GM12878 (cell line): ENCODE measurements around the gene WWTR1. TPM values are rescaled to one million over a fixed set of nuclear protein-coding genes. Genes with fewer than 3 reads are reported as not detected.

ENCODE experiments used
- ATAC-seq: fragments of 200-7000 bp; cut with Tn5 transposase; 3 replicates; pipeline ENCODE4 v1.9.1; 2020; ENCODE audit warnings: mild to moderate bottlenecking, moderate library complexity
- BruUV-seq: library from RNA; stranded (reverse); fragments of 400-500 nt; replicated peaks from 2 replicates; lab custom pipeline; 2021; lab: Mats Ljungman, UMichigan
- CTCF ChIA-PET: fragments of 300-600 bp; sonication (Branson Sonifier 250); formaldehyde crosslinking; extraction: SDS; loops from one replicate; lab custom pipeline; 2021; ENCODE audit warnings: inconsistent platforms; lab: Yijun Ruan, JAX
- POLR2A ChIA-PET: fragments of 350-600 bp; formaldehyde crosslinking; extraction: SDS; loops from one replicate; lab custom pipeline; 2021; ENCODE audit warnings: inconsistent platforms; lab: Charles Lee
- RAD21 ChIA-PET: fragments of 300-600 bp; sonication (Branson Sonifier 250); formaldehyde crosslinking; loops from one replicate; lab custom pipeline; 2023; ENCODE audit warnings: antibody characterized with exemption; ENCODE audit not compliant: unreplicated experiment; lab: Charles Lee
- SMC1A ChIA-PET: fragments of 300-600 bp; sonication (Branson Sonifier 250); formaldehyde crosslinking; loops from one replicate; lab custom pipeline; 2023; ENCODE audit not compliant: unreplicated experiment, uncharacterized antibody; lab: Charles Lee
- DNase-seq: peaks from one replicate; pipeline ENCODE4 v3.0.0-alpha.2; 2011; ENCODE audit warnings: low read depth, low spot score
- FAIRE-seq: peaks from 3 replicates; lab custom pipeline; 2011; peaks lifted over from hg19 to GRCh38; lab: Jason Lieb, UNC
- H2AFZ ChIP-seq: 2 replicates; pipeline ENCODE4 v1.6.0; 2011; ENCODE audit warnings: low read depth, low read length, control low read depth; ENCODE audit not compliant: control insufficient read depth
- H3K27ac ChIP-seq: 2 replicates; pipeline ENCODE4 v1.5.1; 2011; ENCODE audit warnings: control low read depth; ENCODE audit not compliant: control insufficient read depth, insufficient read depth
- H3K27me3 ChIP-seq, 2 experiments: replicated peaks in 1 of 2; 2 replicates each; pipeline versions ENCODE4 v1.6.0 to v1.6.1; 2011; ENCODE audit warnings: low read length in 1 of 2; ENCODE audit not compliant: control insufficient read depth in 2 of 2, insufficient read depth in 2 of 2
- H3K36me3 ChIP-seq, 2 experiments: 2 replicates each; pipeline ENCODE4 v1.5.1; 2011; ENCODE audit warnings: low read length in 1 of 2; ENCODE audit not compliant: control insufficient read depth in 2 of 2, insufficient read depth in 2 of 2
- H3K4me1 ChIP-seq: 2 replicates; pipeline ENCODE4 v1.6.1; 2011; ENCODE audit warnings: mild to moderate bottlenecking, low read length, moderate library complexity, mixed read lengths; ENCODE audit not compliant: control insufficient read depth, insufficient read depth
- H3K4me2 ChIP-seq: 2 replicates; pipeline ENCODE4 v1.6.0; 2011; ENCODE audit warnings: control low read depth; ENCODE audit not compliant: control insufficient read depth, insufficient read depth
- H3K4me3 ChIP-seq: fragments of 200-600 bp; sonication (generic); 2 replicates; pipeline ENCODE4 v1.5.1; 2016
- H3K79me2 ChIP-seq: 2 replicates; pipeline ENCODE4 v1.6.0; 2011; ENCODE audit warnings: low read length; ENCODE audit not compliant: control insufficient read depth, insufficient read depth
- H3K9ac ChIP-seq: 2 replicates; pipeline ENCODE4 v1.8.0; 2011; ENCODE audit warnings: low read length, control low read depth, mixed read lengths; ENCODE audit not compliant: control insufficient read depth, insufficient read depth
- H3K9me3 ChIP-seq: replicated peaks from 3 replicates; pipeline ENCODE4 v1.5.1; 2011; ENCODE audit warnings: mild to moderate bottlenecking, low read length; ENCODE audit not compliant: control insufficient read depth, insufficient read depth
- H4K20me1 ChIP-seq: 2 replicates; pipeline ENCODE4 v1.6.0; 2011; ENCODE audit not compliant: control insufficient read depth, insufficient read depth
- BHLHE40 ChIP-seq, 2 experiments: fragments of 450-650 bp in 1 of 2; IDR thresholded peaks; 2 replicates each; pipeline ENCODE4 v1.6.1; 2011 to 2017; ENCODE audit warnings: low read depth in 2 of 2, borderline replicate concordance in 1 of 2, improper control_type of control experiment in 1 of 2, low read length in 1 of 2, mild to moderate bottlenecking in 1 of 2
- CBX5 ChIP-seq: sonication (generic); IDR thresholded peaks from 2 replicates; pipeline ENCODE4 v1.6.1; 2016; ENCODE audit warnings: low read depth, moderate library complexity, mild to moderate bottlenecking, inconsistent platforms
- ELK1 ChIP-seq: IDR thresholded peaks from 2 replicates; pipeline ENCODE4 v1.6.1; 2012; ENCODE audit warnings: low read depth, low read length, improper control_type of control experiment
- FOXM1 ChIP-seq: IDR thresholded peaks from 2 replicates; pipeline ENCODE4 v1.6.1; 2012; ENCODE audit warnings: low read depth, mild to moderate bottlenecking, inconsistent platforms, low read length, moderate library complexity
- HDAC6 ChIP-seq: fragments of 200-600 bp; sonication (generic); IDR thresholded peaks from one replicate; pipeline ENCODE4 v1.8.0; 2017; ENCODE audit warnings: antibody characterized with exemption; ENCODE audit not compliant: unreplicated experiment
- JUNB ChIP-seq: IDR thresholded peaks from 2 replicates; pipeline ENCODE4 v1.6.1; 2016; ENCODE audit warnings: antibody characterized with exemption, mild to moderate bottlenecking
- MYB ChIP-seq: fragments of 150-350 bp; IDR thresholded peaks from 2 replicates; pipeline ENCODE4 v1.6.1; 2014; ENCODE audit warnings: mild to moderate bottlenecking, low read depth, low read length, borderline replicate concordance
- NFYA ChIP-seq: IDR thresholded peaks from 2 replicates; pipeline ENCODE4 v1.6.1; 2011; ENCODE audit warnings: low read depth, mild to moderate bottlenecking, low read length, improper control_type of control experiment, borderline replicate concordance
- NFYB ChIP-seq: IDR thresholded peaks from 2 replicates; pipeline ENCODE4 v1.6.1; 2011; ENCODE audit warnings: low read depth, mild to moderate bottlenecking, low read length, improper control_type of control experiment, moderate library complexity; ENCODE audit not compliant: insufficient read depth
- PAX5 ChIP-seq: IDR thresholded peaks from 2 replicates; pipeline ENCODE4 v1.6.1; 2011; ENCODE audit warnings: low read depth, low read length, borderline replicate concordance
- RAD21 ChIP-seq: IDR thresholded peaks from 2 replicates; pipeline ENCODE4 v1.6.1; 2011; ENCODE audit warnings: mild to moderate bottlenecking, low read depth, low read length, moderate library complexity; ENCODE audit not compliant: insufficient read depth
- RB1 ChIP-seq: fragments of 450-650 bp; formaldehyde crosslinking; IDR thresholded peaks from 2 replicates; pipeline ENCODE4 v1.6.1; 2017; ENCODE audit warnings: mild to moderate bottlenecking, borderline replicate concordance
- RBBP5 ChIP-seq: fragments of 200-600 bp; sonication (generic); conservative IDR thresholded peaks from 2 replicates; pipeline ENCODE4 v1.6.1; 2016
- SMAD1 ChIP-seq: fragments of 450-650 bp; IDR thresholded peaks from 2 replicates; pipeline ENCODE4 v1.6.1; 2018; ENCODE audit warnings: mild to moderate bottlenecking, low read depth; ENCODE audit not compliant: partially characterized antibody
- SREBF1 ChIP-seq: IDR thresholded peaks from 2 replicates; pipeline ENCODE4 v1.6.1; 2012; ENCODE audit warnings: mild to moderate bottlenecking, low read length
- TBL1XR1 ChIP-seq: IDR thresholded peaks from 2 replicates; pipeline ENCODE4 v1.6.1; 2012; ENCODE audit warnings: low read depth, low read length, improper control_type of control experiment
- TCF12 ChIP-seq: IDR thresholded peaks from 2 replicates; pipeline ENCODE4 v1.6.1; 2011; ENCODE audit warnings: low read depth, mild to moderate bottlenecking, low read length
- ZNF207 ChIP-seq: fragments of 450-650 bp; IDR thresholded peaks from 2 replicates; pipeline ENCODE4 v1.6.1; 2014; ENCODE audit warnings: antibody characterized with exemption, mild to moderate bottlenecking, borderline replicate concordance
- WGBS: methylation state at CpG from one replicate; pipeline ENCODE4 v1.1.6; 2016; ENCODE audit warnings: low lambda C conversion rate; ENCODE audit not compliant: insufficient replicate concordance, insufficient coverage; ENCODE audit errors: missing lambda C conversion rate; 5-methylcytosine and 5-hydroxymethylcytosine counted together
- in situ Hi-C: fragments of 300-500 bp; cut with MboI; formaldehyde crosslinking; loops from 9 replicates; pipeline ENCODE4 v1.14.3; 2018; ENCODE audit warnings: mixed read lengths
- intact Hi-C: fragments of 100-400 bp; cut with micrococcal nuclease; formaldehyde crosslinking; loops from one replicate; pipeline ENCODE4 v1.14.2; 2022; ENCODE audit not compliant: unreplicated experiment
- polyA plus RNA-seq, 11 experiments: library from polyadenylated mRNA; depleted of rRNA in 4 of 11; unstranded in 6 of 11; stranded (reverse) in 5 of 11; fragments of >200 nt; fragmentation: Nextera tagmentation in 4 of 11; fragmentation: Illumina TruSeq in 1 of 11; extraction: Ambion mirVana in 4 of 11; extraction: Trizol in 1 of 11; gene quantifications; 1 replicate in 1 of 11; 2 replicates in 10 of 11; pipeline versions ENCODE4 v1.2.1 to v1.2.3, GENCODE V29; 2011 to 2016; ENCODE audit warnings: inconsistent platforms in 2 of 11, missing spikeins in 2 of 11, low read depth in 1 of 11
- total RNA-seq, 4 experiments: library from RNA; depleted of rRNA in 3 of 4; stranded (reverse); fragments of >200 nt in 3 of 4; fragmentation: Illumina TruSeq in 1 of 4; extraction: Trizol in 1 of 4; gene quantifications; 2 replicates each; pipeline versions ENCODE4 v1.2.1 to v1.2.3, GENCODE V29; 2013 to 2021
- TF ChIP-seq, protein P1 (sequence below): fragments of 450-650 bp; IDR thresholded peaks from 2 replicates; pipeline ENCODE4 v1.6.1; 2017; ENCODE audit warnings: borderline replicate concordance

The WWTR1 gene
- total and polyA plus RNA-seq, 10 of the 15 experiments (the other 5 are each of a cell fraction or from before 2014, with no cell fraction given) = 2.5 to 18.5 (median 5.8) TPM

DNA sequence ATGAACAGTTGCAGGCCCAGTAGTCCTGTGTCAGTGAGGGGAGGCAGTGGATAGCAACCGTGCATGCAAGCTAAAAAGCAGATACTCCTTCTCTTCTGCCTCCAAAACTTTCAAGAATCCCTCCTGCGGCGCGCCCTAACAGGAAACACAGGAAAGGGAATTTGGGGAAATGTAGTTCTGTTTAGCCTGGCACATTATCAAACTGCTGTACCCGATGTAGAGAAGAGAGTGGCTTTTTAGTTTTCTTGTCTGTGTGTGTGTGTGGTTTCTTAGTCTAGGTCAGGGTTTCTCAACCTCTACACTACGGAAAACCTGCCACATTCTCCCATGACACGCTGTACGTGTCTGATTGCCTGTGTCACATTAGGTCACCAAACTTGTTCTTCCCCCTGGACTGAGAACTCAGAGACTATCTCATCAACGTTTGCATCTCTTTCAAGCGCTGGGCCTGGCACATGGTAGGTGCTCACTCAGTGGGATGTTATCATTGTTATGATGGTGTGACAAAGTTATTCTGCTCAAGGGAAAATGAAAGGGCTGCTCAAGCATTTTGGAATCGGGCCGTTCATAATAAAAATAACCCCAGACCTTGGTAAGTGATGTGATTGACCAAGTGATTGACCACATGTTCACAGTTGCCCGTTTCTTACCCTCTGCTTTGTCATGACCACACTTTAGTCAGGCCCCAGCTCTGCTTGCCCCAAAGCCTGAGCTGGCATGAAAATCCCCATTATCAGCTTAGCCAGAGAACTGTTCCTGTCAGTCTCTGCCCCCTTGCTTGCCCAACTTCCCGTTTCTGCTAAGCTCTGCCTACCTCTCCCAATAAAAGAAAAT is 150.1 kb downstream of the WWTR1 start (continued):
- peak in 1 of 2 experiments; percentile 21; a peak in 1 of 4 replicates for TF ChIP-seq BHLHE40 (IDR thresholded peaks at IDR 0.05; ENCODE audit: borderline replicate concordance in 1 of 2, low read depth in 2 of 2, low read length in 1 of 2)
- TF ChIP-seq, all 136 proteins: peak for 5

DNA sequence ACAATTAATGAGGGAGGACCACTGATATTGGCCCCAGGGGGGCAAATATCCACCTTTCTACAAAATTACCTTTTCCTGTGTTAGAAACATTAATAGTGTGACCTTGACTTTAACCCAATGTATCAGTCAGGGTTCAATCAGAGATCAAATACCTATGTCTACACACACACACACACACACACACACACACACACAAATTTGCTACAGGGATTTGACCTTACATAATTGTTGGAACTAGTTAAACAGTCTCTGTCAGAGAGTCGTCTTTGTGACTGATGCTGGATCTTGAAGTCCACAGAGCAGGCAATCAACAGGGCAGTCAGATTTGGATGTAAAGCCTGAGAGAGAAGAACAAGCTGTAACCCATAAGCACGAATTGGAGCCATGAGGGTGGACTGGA is 150.9 kb downstream of the WWTR1 start:
- WGBS = 35% methylated on average over 2 of the region's 2 CpGs
- FAIRE-seq (no peak), ATAC-seq (no peak), DNase-seq (no peak)
- H3K36me3 ChIP-seq = no peaks in the 10 kb centered on the region
- BruUV-seq = no TSS peak
- H2AFZ ChIP-seq = no peak overlapping the region
- H3K9ac ChIP-seq = no peak overlapping the region
- H3K27ac ChIP-seq = no peak overlapping the region
- RAD21 ChIA-PET = interaction anchor here (3.4 kb wide), 1 partner anchor 62 kb away, joined by 10 read pairs; no protein-coding TSS in a partner anchor
- POLR2A ChIA-PET = no interaction called here
- H3K79me2 ChIP-seq = no peaks in the 10 kb centered on the region
- SMC1A ChIA-PET = interaction anchor here (1.2 kb wide), 1 partner anchor 26 kb away, joined by 3 read pairs; no protein-coding TSS in a partner anchor
- no peaks in the 10 kb centered on the region for H3K27me3 ChIP-seq
- H3K4me2 ChIP-seq = no peak overlapping the region
- no peaks in the 10 kb centered on the region for H4K20me1 ChIP-seq
- in situ Hi-C loops = loop anchor here (5.0 to 25.0 kb wide), 2 partner anchors 265 to 680 kb away; no protein-coding TSS in a partner anchor
- no peaks in the 10 kb centered on the region; the same call in 1 of the 2 replicates for H3K4me1 ChIP-seq
- CTCF ChIA-PET = interaction anchor here (0.9 to 11.4 kb wide), 5 partner anchors 12 to 265 kb away, joined by 3 to 222 read pairs (median 4); no protein-coding TSS in a partner anchor
- no peak for TF ChIP-seq NFYA
- TF ChIP-seq SMAD1 = no peak
- no peak for TF ChIP-seq RAD21
- TF ChIP-seq CBX5 = no peak
- no peak for TF ChIP-seq HDAC6
- TF ChIP-seq, protein P1, sequence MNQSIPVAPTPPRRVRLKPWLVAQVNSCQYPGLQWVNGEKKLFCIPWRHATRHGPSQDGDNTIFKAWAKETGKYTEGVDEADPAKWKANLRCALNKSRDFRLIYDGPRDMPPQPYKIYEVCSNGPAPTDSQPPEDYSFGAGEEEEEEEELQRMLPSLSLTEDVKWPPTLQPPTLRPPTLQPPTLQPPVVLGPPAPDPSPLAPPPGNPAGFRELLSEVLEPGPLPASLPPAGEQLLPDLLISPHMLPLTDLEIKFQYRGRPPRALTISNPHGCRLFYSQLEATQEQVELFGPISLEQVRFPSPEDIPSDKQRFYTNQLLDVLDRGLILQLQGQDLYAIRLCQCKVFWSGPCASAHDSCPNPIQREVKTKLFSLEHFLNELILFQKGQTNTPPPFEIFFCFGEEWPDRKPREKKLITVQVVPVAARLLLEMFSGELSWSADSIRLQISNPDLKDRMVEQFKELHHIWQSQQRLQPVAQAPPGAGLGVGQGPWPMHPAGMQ = no peak
- no peak for TF ChIP-seq FOXM1
- no peak for TF ChIP-seq MYB
- no peak for TF ChIP-seq RB1
- no peak for TF ChIP-seq RBBP5
- TF ChIP-seq SREBF1 = no peak
- no peak for TF ChIP-seq ELK1
- no peak for TF ChIP-seq JUNB
- no peak for TF ChIP-seq TBL1XR1
- TF ChIP-seq ZNF207 = no peak
- no peak for TF ChIP-seq PAX5
- no peak for TF ChIP-seq NFYB
- no peak for TF ChIP-seq TCF12
- TF ChIP-seq, all 136 proteins: peak for 0
- Histone ChIP-seq H3K9me3 (no peaks in the 10 kb centered on the region), H3K4me3 (no peak overlapping the region)
- intact Hi-C loops = no loop called here
